Measurements from ENCODE around the gene NUCB1. TPM values are rescaled to one million over a fixed set of nuclear protein-coding genes. Genes with fewer than 3 reads are reported as not detected.

The NUCB1 gene
- polyA plus RNA-seq, 3 donors: 80.9 to 178 (median 108) TPM

DNA sequence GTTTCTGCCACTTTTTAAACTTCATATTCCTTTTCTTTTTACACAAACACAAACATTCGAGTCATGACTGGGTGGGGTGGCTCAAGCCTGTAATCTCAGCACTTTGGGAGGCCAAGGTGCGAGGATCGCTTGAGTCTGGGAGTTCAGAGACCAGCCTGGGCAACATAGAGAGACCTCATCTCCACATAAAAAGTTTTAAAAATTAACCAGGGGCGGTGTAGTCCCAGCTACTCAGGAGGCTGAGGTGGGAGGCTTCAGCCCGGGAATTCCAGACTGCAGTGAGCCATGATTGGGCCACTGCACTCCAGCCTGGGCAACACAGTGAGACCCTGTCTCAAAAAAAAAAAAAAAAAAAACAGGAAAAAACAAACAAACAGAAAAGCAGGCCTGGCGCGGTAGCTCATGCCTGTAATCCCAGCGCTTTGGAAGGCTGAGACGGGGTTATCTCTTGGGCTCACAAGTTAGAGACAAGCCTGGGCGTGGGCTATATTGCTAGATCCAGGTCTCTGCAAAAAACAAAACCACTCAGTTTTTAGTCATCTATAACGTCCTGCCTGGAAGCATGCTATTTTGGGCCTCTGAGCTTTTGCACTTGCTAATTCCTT is 54.0 kb downstream of the NUCB1 start:
- Mint-ChIP-seq H3K4me3 (peak overlapping the region; percentile 82 to 88), H3K36me3 (peaks cover 15 to 28% of the 10 kb centered on the region in 2 donors), H3K9me3 (peaks cover 0 to 3% (median 0%) of the 10 kb centered on the region in 7 donors), H3K27ac (peak overlapping the region in 6 of 7 donors; percentile 70 to 91 (median 82)), H3K27me3 (ENCODE audit: low read depth in 3 of 3) (peaks cover 0 to 2% (median 0%) of the 10 kb centered on the region in 3 donors), H3K4me1 (peaks cover 37% of the 10 kb centered on the region)
- Histone ChIP-seq H3K4me1 (ENCODE audit: control insufficient read depth in 1 of 2, insufficient read depth in 2 of 2, low read length in 2 of 2) (peaks cover 23 to 33% of the 10 kb centered on the region in 2 donors), H2AFZ (ENCODE audit: insufficient read depth, low read depth, low read length, poor library complexity, severe bottlenecking) (peak overlapping the region; percentile 91), H3K27ac (ENCODE audit: low read depth in 1 of 2, low read length in 2 of 2) (peak overlapping the region in 1 of 2 donors; percentile 86), H3K9me3 (replicated peaks in 1 of 2; ENCODE audit: control insufficient read depth in 1 of 2, insufficient read depth in 1 of 2, low read length in 2 of 2) (no peaks in the 10 kb centered on the region), H3K27me3 (ENCODE audit: control insufficient read depth in 2 of 2, insufficient read depth in 2 of 2, low read length in 2 of 2) (no peaks in the 10 kb centered on the region), H3K4me3 (replicated peaks in 1 of 3; ENCODE audit: low read depth in 2 of 3, low read length in 3 of 3) (peak overlapping the region; percentile 47 to 94 (median 79)), H3K4me2 (replicated peaks; ENCODE audit: extremely low read depth, low read length, poor library complexity, severe bottlenecking) (peak overlapping the region; percentile 97), H3K36me3 (replicated peaks in 1 of 2; ENCODE audit: control insufficient read depth in 1 of 2, insufficient read depth in 2 of 2, low read length in 2 of 2) (peaks cover 0 to 19% of the 10 kb centered on the region in 2 donors), H4K20me1 (ENCODE audit: insufficient read depth, low read length) (peaks cover 11% of the 10 kb centered on the region), H3K9ac (ENCODE audit: insufficient read depth, low read length, poor library complexity, severe bottlenecking) (peak overlapping the region; percentile 90), H3K79me2 (ENCODE audit: insufficient read depth, low read length) (peaks cover 34% of the 10 kb centered on the region)
- WGBS (ENCODE audit: insufficient coverage): 52% methylated on average over 5 of the region's 11 CpGs
- no peak for DNase-seq
- intact Hi-C loops (cut with micrococcal nuclease): loop anchor here in 1 of 2 donors (5.0 kb wide), 1 partner anchor 52 kb away; the partner anchor contains the start of gene NUCB1
- TF ChIP-seq, protein P1, sequence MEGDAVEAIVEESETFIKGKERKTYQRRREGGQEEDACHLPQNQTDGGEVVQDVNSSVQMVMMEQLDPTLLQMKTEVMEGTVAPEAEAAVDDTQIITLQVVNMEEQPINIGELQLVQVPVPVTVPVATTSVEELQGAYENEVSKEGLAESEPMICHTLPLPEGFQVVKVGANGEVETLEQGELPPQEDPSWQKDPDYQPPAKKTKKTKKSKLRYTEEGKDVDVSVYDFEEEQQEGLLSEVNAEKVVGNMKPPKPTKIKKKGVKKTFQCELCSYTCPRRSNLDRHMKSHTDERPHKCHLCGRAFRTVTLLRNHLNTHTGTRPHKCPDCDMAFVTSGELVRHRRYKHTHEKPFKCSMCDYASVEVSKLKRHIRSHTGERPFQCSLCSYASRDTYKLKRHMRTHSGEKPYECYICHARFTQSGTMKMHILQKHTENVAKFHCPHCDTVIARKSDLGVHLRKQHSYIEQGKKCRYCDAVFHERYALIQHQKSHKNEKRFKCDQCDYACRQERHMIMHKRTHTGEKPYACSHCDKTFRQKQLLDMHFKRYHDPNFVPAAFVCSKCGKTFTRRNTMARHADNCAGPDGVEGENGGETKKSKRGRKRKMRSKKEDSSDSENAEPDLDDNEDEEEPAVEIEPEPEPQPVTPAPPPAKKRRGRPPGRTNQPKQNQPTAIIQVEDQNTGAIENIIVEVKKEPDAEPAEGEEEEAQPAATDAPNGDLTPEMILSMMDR (IDR thresholded peaks at IDR 0.05): no peak

DNA sequence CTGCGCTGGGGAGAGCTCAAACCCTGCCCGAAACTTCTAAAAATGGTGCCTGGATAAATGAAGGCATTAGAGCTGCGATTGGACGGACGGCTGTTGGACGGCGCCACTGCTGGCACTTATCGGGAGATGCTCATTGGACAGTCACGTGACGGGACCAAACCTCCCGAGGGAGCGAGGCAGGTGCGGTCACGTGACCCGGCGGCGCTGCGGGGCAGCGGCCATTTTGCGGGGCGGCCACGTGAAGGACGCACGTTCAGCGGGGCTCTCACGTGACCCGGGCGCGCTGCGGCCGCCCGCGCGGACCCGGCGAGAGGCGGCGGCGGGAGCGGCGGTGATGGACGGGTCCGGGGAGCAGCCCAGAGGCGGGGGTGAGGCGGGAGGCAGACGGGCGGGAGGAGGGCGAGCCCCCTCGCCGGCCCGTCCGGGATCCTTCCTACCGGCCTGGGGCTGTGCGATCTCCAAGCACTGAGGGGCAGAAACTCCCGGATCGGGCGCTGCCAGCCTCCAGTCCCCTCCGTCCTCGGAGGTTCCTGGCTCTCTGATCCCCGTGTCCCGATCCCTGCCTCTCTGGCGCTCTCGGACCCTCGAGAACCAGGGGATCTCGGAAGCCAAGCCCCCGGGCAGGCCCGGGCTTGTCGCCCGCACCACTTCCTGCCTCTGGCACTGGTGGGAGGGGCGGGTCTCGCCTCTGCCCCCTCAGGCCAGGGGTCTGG is 54.6 kb downstream of the NUCB1 start, which contains the start of gene BAX:
BAX (plus strand) TSS at position 281 of the 713 bp plus-strand sequence; CDS start at position 335, 54 bp downstream.
- H3K9me3 Mint-ChIP-seq: no peaks in the 10 kb centered on the region
- H3K27ac Mint-ChIP-seq: peak within 1 kb of the TSS; percentile 81 to 91 (median 87)
- peaks cover 29 to 40% of the 10 kb centered on the region in 2 donors for H3K4me1 ChIP-seq (ENCODE audit: control insufficient read depth in 1 of 2, insufficient read depth in 2 of 2, low read length in 2 of 2)
- TF ChIP-seq, protein P1 (IDR thresholded peaks at IDR 0.05): no peak
- H3K36me3 ChIP-seq (replicated peaks in 1 of 2; ENCODE audit: control insufficient read depth in 1 of 2, insufficient read depth in 2 of 2, low read length in 2 of 2): peaks cover 0 to 19% of the 10 kb centered on the region in 2 donors
- no peaks in the 10 kb centered on the region for H3K9me3 ChIP-seq (replicated peaks in 1 of 2; ENCODE audit: control insufficient read depth in 1 of 2, insufficient read depth in 1 of 2, low read length in 2 of 2)
- peaks cover 15 to 28% of the 10 kb centered on the region in 2 donors for H3K36me3 Mint-ChIP-seq
- peak; percentile 79 to 88 (median 80) for DNase-seq
- no peaks in the 10 kb centered on the region for H3K27me3 ChIP-seq (ENCODE audit: control insufficient read depth in 2 of 2, insufficient read depth in 2 of 2, low read length in 2 of 2)
- WGBS (ENCODE audit: insufficient coverage): under 1% methylated on average over 67 of the region's 71 CpGs
- H3K79me2 ChIP-seq (ENCODE audit: insufficient read depth, low read length): peaks cover 34% of the 10 kb centered on the region
- intact Hi-C loops (cut with micrococcal nuclease): loop anchor here in 1 of 2 donors (5.0 kb wide), 1 partner anchor 52 kb away; the partner anchor contains the start of gene NUCB1
- peak within 1 kb of the TSS; percentile 82 to 88 for H3K4me3 Mint-ChIP-seq
- H4K20me1 ChIP-seq (ENCODE audit: insufficient read depth, low read length): peaks cover 11% of the 10 kb centered on the region
- H3K4me3 ChIP-seq (replicated peaks in 1 of 3; ENCODE audit: low read depth in 2 of 3, low read length in 3 of 3): peak within 1 kb of the TSS; percentile 79 to 97 (median 94)
- H3K9ac ChIP-seq (ENCODE audit: insufficient read depth, low read length, poor library complexity, severe bottlenecking): peak within 1 kb of the TSS; percentile 90
- peaks cover 0 to 2% (median 0%) of the 10 kb centered on the region in 3 donors for H3K27me3 Mint-ChIP-seq (ENCODE audit: low read depth in 3 of 3)
- peak within 1 kb of the TSS; percentile 91 for H2AFZ ChIP-seq (ENCODE audit: insufficient read depth, low read depth, low read length, poor library complexity, severe bottlenecking)
- peak within 1 kb of the TSS; percentile 97 for H3K4me2 ChIP-seq (replicated peaks; ENCODE audit: extremely low read depth, low read length, poor library complexity, severe bottlenecking)
- H3K4me1 Mint-ChIP-seq: peaks cover 42% of the 10 kb centered on the region
- H3K27ac ChIP-seq (ENCODE audit: low read depth in 1 of 2, low read length in 2 of 2): peak within 1 kb of the TSS; percentile 54 to 86
